Dedifferentiated amniotic fluid mesenchymal stem cell (primary cell): ENCODE data around the gene RASA3.
"Not testable (repeated sequence)": the region's sequence is repeated elsewhere in the genome, so short reads cannot be mapped to it uniquely, and the experiment has no call there.

Experiments
- DNase-seq: peaks from one replicate; pipeline ENCODE4 v3.0.0-alpha.2; 2016; ENCODE audit errors: extremely low spot score

The RASA3 gene

GRCh38 chr13:114020750-114021463 is 111.5 kb downstream of the RASA3 start:
- no peak for DNase-seq

- DNase-seq = not testable (repeated sequence)
These were observed 112.3 kb downstream of the RASA3 start for GRCh38 chr13:114020134-114020533.

GRCh38 chr13:114019367-114019766 is 113.1 kb downstream of the RASA3 start:
- no peak for DNase-seq

GRCh38 chr13:114018461-114019055 is 113.9 kb downstream of the RASA3 start:
- DNase-seq = no peak

- no peak for DNase-seq
These were observed 114.5 kb downstream of the RASA3 start for GRCh38 chr13:114017966-114018365.

- no peak for DNase-seq
These were observed 115.3 kb downstream of the RASA3 start for GRCh38 chr13:114017028-114017630.

- DNase-seq = no peak
These were observed 115.9 kb downstream of the RASA3 start for GRCh38 chr13:114016321-114017027.

GRCh38 chr13:114015969-114016295 is 116.5 kb downstream of the RASA3 start:
- DNase-seq = no peak

- DNase-seq = no peak
These were observed 117.1 kb downstream of the RASA3 start for GRCh38 chr13:114015111-114015968.

GRCh38 chr13:114013952-114014629 is 118.3 kb downstream of the RASA3 start:
- DNase-seq = no peak

- no peak for DNase-seq
These were observed 119.1 kb downstream of the RASA3 start for GRCh38 chr13:114013336-114013735.

- no peak for DNase-seq
These were observed 119.5 kb downstream of the RASA3 start for GRCh38 chr13:114012921-114013320.

GRCh38 chr13:114012141-114012540 is 120.3 kb downstream of the RASA3 start:
- no peak for DNase-seq

- no peak for DNase-seq
These were observed 121.2 kb downstream of the RASA3 start for GRCh38 chr13:114011226-114011625.

- DNase-seq = no peak
These were observed 121.9 kb downstream of the RASA3 start for GRCh38 chr13:114010401-114011101.

- no peak for DNase-seq
These were observed 122.6 kb downstream of the RASA3 start for GRCh38 chr13:114009590-114010400.

- DNase-seq = no peak
These were observed 123.3 kb downstream of the RASA3 start for GRCh38 chr13:114008964-114009589.

GRCh38 chr13:114007566-114007965 is 124.9 kb downstream of the RASA3 start:
- no peak for DNase-seq

- no peak for DNase-seq
These were observed 127.2 kb downstream of the RASA3 start for GRCh38 chr13:114005206-114005724.
